Ecto neural progenitor cell (in vitro differentiated cells): ENCODE measurements around the gene PRSS35.
"Not testable (repeated sequence)": the region's sequence is repeated elsewhere in the genome, so short reads cannot be mapped to it uniquely, and the experiment has no call there.

Experiments used
- DNase-seq: peaks from one replicate; pipeline ENCODE4 v3.0.0-alpha.2; 2018; ENCODE audit warnings: low spot score

Gene PRSS35

DNA sequence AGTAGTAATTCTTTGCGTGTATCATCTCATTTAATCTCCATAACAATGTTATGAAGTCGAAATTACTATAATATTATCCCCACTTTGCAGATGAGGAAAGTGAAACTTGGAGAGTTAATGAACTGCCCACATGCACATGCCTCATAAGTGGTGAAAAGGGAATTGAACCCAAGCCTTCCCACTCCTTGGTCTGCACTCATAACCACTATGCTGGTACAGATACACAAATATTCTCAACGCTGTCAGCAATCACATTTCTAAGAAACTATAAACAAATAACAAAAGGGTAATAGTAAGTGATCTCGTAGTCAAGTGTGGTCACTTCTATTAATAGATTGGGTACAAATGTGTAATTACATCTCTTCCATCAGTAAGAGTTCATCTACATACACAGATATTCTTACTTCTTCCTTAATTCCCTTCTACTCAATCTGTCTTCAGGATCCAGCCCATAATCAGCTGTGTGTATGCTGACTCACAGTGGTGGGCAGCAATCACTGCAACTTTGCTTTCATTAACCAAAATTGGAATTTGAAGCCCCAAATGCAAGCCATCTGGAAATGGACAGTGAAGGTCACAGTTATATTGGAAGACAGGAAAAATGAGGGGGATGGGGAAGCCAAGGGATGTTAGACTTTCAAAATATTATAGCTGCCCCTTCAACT lies 6.6 kb downstream of the PRSS35 start:
- DNase-seq = no peak

DNA sequence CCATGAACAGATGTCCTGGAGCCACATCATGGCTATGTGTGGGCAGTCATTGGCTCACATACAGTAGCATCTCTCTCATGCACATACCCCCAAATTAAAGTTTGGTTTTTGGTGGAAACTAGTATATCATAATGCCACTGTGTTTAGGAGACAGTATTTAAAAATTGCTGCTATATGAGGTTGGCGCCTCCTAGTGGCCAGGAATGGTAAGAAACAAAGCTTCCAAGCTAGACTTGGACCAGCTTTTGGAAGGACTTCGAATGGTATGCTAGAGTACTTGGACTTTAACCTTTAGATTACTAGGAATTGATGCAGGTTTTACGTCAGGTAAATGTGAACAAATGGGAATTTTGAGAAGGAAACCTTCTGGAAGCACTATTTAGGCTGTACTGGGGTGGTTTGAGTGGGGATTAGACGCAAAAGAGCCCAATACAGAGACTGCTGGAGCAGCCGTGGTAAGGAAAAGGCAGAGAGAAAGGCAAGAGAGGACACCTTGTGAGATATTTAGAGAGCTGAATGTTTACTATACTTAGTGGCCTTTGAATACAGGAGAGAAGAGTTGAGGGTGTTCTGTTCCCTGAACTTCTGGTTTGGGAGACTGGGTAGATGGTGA lies 23.8 kb downstream of the PRSS35 start:
- peak; percentile 72 for DNase-seq

DNA sequence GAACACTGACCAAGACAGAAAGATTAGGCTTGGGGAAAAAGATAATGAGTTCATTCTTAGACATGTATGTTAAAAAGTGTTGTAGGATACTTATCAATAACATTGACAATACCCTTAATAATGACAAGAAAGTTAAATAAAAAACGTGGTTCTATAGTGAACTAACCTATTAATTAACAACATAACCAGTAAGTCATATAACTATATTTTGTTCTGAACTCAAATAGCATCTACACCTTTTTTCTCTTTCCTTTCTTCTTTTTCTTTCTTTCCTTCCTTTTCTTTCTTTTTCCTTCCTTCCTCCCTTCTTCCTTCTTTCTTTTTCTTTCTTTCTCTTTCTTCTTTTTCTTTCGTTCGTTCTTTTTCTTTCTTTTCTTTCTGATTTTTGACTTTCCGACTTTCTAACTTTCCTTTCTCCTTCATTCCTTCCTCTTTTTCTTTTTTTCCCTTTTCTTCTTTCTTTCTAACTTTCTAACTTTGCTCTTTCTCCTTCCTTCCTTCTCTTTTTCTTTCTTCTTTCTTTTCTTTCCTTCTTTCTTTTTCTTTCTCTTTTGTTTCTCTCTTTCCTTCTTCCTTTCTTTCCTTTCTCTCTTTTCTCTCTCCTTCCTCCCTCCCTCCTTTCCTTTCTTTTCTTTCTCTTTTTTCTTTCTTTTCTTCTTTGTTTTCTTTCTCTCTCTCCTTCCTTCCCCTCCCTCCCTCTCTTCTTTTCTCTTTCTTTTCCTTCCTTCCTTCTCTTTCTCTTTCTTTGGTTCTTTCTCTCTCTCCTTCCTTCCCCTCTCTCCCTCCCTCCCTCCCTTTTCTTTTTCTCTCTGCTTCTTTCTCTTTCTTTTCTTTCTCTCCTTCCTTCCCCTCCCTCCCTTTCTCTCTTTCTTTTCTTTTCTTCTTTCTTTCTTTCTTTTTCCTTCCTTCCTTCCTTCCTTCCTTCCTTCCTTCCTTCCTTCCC lies 24.6 kb downstream of the PRSS35 start:
- no peak for DNase-seq

DNA sequence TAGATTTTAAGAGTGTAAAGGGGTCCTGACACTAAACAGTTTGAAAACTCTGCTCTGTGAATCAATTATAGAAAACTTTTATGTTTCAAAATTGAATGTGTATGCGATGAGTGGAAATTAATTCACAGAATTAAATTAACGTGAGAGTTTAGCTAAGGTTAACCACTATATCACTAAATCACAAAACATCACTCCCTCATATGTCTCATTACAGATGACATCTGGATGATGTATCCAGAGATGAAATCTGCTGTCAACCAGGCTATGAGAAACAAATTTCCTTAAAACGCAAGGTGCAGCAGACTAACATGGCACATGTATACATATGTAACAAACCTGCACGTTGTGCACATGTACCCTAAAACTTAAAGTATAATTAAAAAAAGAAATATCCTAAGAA lies 27.3 kb downstream of the PRSS35 start:
- no peak for DNase-seq

DNA sequence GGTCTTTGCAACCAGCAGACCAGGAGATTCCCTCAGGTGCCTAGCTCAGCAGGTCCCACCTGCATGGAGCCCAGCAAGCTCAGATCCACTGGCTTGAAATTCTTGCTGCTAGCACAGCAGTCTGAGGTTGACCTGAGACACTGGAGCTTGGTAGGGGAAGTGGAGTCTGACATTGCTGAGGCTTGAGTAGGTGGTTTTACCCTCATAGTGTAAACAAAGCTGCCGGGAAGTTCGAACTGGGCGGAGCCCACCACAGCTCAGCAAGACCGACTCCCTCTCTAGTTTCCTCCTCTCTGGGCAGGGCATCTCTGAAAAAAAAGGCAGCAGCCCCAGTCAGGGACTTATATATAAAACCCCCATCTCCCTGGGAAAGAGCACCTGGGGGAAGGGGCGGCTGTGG lies 34.3 kb downstream of the PRSS35 start:
- no peak for DNase-seq

DNA sequence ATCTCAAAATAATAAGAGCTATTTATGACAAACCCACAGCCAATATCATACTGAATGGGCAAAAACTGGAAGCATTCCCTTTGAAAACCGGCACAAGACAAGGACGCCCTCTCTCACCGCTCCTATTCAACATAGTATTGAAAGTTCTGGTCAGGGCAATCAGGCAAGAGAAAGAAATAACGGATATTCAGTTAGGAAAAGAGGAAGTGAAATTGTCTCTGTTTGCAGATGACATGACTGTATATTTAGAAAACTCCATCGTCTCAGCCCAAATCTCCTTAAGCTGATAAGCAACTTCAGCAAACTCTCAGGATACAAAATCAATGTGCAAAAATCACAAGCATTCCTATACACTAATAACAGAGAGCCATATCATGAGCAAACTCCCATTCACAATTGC lies 38.1 kb downstream of the PRSS35 start:
- DNase-seq = not testable (repeated sequence)

DNA sequence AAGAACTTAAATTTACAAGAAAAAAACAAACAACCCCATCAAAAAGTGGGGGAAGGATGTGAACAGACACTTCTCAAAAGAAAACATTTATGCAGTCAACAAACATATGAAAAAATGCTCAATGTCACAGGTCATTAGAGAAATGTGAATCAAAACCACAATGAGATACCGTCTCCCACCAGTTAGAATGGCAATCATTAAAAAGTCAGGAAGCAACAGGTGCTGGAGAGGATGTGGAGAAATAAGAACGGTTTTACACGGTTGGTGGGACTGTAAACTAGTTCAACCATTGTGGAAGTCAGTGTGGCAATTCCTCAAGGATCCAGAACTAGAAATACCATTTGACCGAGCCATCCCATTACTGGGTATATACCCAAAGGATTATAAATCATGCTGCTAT lies 39.4 kb downstream of the PRSS35 start:
- not testable (repeated sequence) for DNase-seq

DNA sequence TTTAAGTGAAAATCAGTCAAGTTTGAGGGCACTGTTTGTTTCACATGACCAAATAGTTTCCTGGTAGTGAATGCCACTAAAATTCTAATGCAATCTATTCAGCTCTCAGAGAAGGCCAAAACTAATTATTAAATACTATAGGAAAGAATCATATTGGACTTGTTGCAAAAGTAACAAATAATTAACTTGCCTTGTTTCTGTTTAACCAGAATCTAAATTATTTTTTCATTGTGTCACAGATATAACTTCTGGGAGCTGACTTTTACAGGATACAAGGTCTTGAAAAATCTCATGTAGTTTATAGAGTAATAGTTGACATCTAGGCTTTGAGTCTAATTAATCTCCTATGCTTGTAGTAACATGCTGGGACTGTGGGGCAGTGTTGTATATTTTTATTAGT lies 44.5 kb downstream of the PRSS35 start:
- no peak for DNase-seq

DNA sequence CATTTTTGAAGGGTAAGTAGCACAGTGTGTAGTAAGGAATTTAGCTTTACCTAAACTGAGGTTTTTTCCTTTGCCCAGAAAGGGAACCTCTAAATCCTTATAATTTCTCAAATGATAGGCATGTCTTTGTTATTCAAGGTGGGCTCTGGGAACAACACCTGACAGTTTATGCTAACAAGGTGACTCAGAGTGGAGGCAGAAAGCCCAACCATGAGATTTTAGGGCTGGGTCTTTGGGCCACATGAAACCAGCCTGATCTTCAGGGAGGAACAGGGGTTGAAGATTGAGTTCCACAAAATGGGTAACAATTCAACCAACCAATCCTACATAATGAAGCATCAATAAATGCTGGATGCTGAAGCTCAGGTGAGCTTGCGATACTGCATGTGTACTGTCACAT lies 46.6 kb downstream of the PRSS35 start:
- DNase-seq = no peak

DNA sequence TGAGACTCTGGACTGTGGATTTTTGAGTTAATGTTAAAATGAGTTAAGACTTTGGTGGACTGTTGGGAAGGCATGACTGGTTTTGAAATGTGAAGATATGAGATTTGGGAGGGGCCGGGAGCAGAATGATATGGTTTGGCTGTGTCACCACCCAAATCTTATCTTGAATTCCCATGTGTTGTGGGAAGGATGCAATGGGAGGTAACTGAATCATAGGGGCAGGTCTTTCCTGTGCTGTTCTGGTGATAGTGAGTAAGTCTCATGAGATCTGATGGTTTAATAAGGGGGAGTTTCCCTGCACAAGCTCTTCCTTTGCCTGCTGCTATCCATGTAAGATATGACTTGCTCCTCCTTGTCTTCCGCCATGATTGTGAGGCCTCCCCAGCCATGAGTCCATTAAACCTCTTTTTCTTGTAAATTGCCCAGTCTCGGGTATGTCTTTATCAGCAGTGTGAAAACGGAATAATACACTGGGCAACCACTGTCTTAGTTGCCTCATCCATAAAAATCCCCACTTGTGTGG lies 59.4 kb downstream of the PRSS35 start:
- not testable (repeated sequence) for DNase-seq

DNA sequence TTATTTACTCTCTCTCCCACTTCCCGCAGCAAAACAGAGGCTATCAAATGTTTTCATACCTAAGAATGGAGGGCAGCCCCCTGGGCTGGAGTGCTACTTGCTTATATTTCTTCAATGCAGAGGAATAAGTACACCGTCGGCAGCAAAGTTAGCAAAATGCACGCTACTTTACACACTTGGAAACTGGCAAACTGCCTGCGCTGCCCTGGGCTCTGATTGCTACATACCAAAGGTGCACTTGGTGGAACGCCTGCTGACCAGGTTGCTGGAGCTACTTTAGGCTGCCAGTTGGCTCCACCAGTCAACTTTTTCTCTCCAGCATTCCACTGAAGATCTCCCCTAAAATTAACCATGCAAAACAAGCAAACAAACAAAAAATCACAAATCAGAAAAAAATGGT lies 62.4 kb downstream of the PRSS35 start:
- no peak for DNase-seq
